Breast epithelium (tissue), 3 donors: ENCODE measurements around the gene TENM3.

Experiments
- POLR2A ChIP-seq: fragments of 450-650 bp; IDR thresholded peaks from one replicate; pipeline ENCODE4 v1.6.1; 2016; ENCODE audit warnings: antibody characterized with exemption, mild to moderate bottlenecking, moderate library complexity
- POLR2AphosphoS5 ChIP-seq, 3 donors: sonication (generic); formaldehyde crosslinking; IDR thresholded peaks; one replicate each; pipeline ENCODE4 v1.6.1; 2017; ENCODE audit warnings: antibody characterized with exemption in 3 of 3
- TF ChIP-seq, protein P1 (sequence below), 3 donors: fragments of 450-650 bp; IDR thresholded peaks; one replicate each; pipeline ENCODE4 v1.5.1; 2016 to 2017; ENCODE audit warnings: antibody characterized with exemption in 3 of 3, mild to moderate bottlenecking in 3 of 3, moderate library complexity in 3 of 3

DNA sequence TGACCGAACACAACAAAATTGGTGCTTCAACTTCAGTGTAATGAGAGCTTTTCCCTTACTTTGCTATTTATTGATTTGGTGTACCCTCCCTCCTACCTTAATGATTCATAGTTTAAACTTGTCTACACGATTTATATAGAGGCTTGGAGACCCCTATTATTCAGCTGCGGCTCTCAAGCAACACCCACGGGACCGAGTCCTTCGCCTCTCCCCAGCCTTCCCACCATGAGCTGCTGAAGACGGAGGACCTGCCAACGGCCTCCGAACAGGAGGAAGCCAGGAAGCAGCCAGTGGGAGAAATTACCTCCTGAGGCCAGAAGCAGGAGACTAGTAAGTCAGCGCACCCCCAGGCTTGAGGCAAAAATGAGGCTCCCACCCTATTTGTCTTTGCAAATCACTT lies 595.3 kb downstream of the TENM3 start:
- TF ChIP-seq, protein P1, sequence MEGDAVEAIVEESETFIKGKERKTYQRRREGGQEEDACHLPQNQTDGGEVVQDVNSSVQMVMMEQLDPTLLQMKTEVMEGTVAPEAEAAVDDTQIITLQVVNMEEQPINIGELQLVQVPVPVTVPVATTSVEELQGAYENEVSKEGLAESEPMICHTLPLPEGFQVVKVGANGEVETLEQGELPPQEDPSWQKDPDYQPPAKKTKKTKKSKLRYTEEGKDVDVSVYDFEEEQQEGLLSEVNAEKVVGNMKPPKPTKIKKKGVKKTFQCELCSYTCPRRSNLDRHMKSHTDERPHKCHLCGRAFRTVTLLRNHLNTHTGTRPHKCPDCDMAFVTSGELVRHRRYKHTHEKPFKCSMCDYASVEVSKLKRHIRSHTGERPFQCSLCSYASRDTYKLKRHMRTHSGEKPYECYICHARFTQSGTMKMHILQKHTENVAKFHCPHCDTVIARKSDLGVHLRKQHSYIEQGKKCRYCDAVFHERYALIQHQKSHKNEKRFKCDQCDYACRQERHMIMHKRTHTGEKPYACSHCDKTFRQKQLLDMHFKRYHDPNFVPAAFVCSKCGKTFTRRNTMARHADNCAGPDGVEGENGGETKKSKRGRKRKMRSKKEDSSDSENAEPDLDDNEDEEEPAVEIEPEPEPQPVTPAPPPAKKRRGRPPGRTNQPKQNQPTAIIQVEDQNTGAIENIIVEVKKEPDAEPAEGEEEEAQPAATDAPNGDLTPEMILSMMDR (IDR thresholded peaks at IDR 0.05): no peak
- TF ChIP-seq POLR2A (no peak), POLR2AphosphoS5 (IDR thresholded peaks at IDR 0.05) (no peak)
